ENCODE measurements around the gene SERPINA5.
A peak's percentile ranks its signal among the peaks of the same experiment; 100 is the strongest.

Gene SERPINA5

GRCh38 chr14:94544726-94545125 is 36.5 kb upstream of the SERPINA5 start:
- ChIA-PET CTCF (interaction anchor here (0.7 kb wide), 1 partner anchor 126 kb away, joined by 3 read pairs; no protein-coding TSS in a partner anchor), POLR2A (no interaction called here)
- Histone ChIP-seq H3K27ac (ENCODE audit: extremely low read depth, low read depth, low read length) (no peak overlapping the region), H3K9me3 (ENCODE audit: control insufficient read depth, insufficient read depth, low read depth, low read length) (no peaks in the 10 kb centered on the region), H3K36me3 (ENCODE audit: control insufficient read depth in 2 of 2, insufficient read depth in 1 of 2, low read length in 2 of 2) (no peaks in the 10 kb centered on the region), H3K4me1 (ENCODE audit: control insufficient read depth, insufficient read depth, low read length) (no peaks in the 10 kb centered on the region), H3K4me3 (ENCODE audit: low read depth, low read length) (no peak overlapping the region)
- TF ChIP-seq PBX3 (CRISPR knock-in tag; IDR thresholded peaks at IDR 0.05) (no peak), ZNF48 (tag by site-specific recombination; IDR thresholded peaks at IDR 0.05) (no peak), ZNF140 (tag by site-specific recombination; IDR thresholded peaks at IDR 0.05) (no peak), ZNF596 (tag by site-specific recombination; IDR thresholded peaks at IDR 0.05) (no peak), ZNF324 (tag by site-specific recombination; IDR thresholded peaks at IDR 0.05) (no peak), BCL11A (tag by site-specific recombination; IDR thresholded peaks at IDR 0.05; ENCODE audit: low read depth) (no peak), ZFP37 (tag by site-specific recombination; IDR thresholded peaks at IDR 0.05) (no peak), ZNF571 (tag by site-specific recombination; IDR thresholded peaks at IDR 0.05) (no peak), ZNF132 (tag by site-specific recombination; IDR thresholded peaks at IDR 0.05; ENCODE audit: borderline replicate concordance) (no peak), ZNF585B (tag by site-specific recombination; IDR thresholded peaks at IDR 0.05) (no peak), ZBTB21 (tag by site-specific recombination; IDR thresholded peaks at IDR 0.05) (no peak), ZSCAN4 (tag by site-specific recombination; IDR thresholded peaks at IDR 0.05) (no peak), ZNF302 (tag by site-specific recombination; IDR thresholded peaks at IDR 0.05; ENCODE audit: low read depth) (no peak), ZBTB10 (tag by site-specific recombination; IDR thresholded peaks at IDR 0.05) (no peak), ZNF23 (tag by site-specific recombination; IDR thresholded peaks at IDR 0.05; ENCODE audit: borderline replicate concordance) (no peak)

GRCh38 chr14:94545131-94545841 is 35.9 kb upstream of the SERPINA5 start:
- no peak for TF ChIP-seq ZNF404 (tag by site-specific recombination; IDR thresholded peaks at IDR 0.05)
- 0 out of 2 replicates have a peak, but pooled peaks have one; percentile 10 for TF ChIP-seq EGR2 (tag by site-specific recombination; IDR thresholded peaks at IDR 0.05; ENCODE audit: low read depth)
- no peak for TF ChIP-seq ZNF600 (tag by site-specific recombination; IDR thresholded peaks at IDR 0.05)
- peak; percentile 37 for TF ChIP-seq ZFHX2 (tag by site-specific recombination; conservative IDR thresholded peaks at IDR 0.05)
- no peak for TF ChIP-seq ZNF624 (tag by site-specific recombination; IDR thresholded peaks at IDR 0.05)
- ChIA-PET CTCF (no interaction called here), POLR2A (no interaction called here)
- Histone ChIP-seq H3K4me1 (ENCODE audit: control insufficient read depth, insufficient read depth, low read length) (no peaks in the 10 kb centered on the region), H3K27ac (ENCODE audit: extremely low read depth, low read depth, low read length) (no peak overlapping the region), H3K36me3 (ENCODE audit: control insufficient read depth in 2 of 2, insufficient read depth in 1 of 2, low read length in 2 of 2) (no peaks in the 10 kb centered on the region), H3K9me3 (ENCODE audit: control insufficient read depth, insufficient read depth, low read depth, low read length) (no peaks in the 10 kb centered on the region), H3K4me3 (ENCODE audit: low read depth, low read length) (no peak overlapping the region)

Measured in HEK293 (cell line).